DMS53 treated with DMSO at 0.1 percent for 48 hours (cell line): ENCODE measurements around the gene BCAR1.
A peak's percentile ranks its signal among the peaks of the same experiment; 100 is the strongest.
"Not testable (repeated sequence)": the region's sequence is repeated elsewhere in the genome, so short reads cannot be mapped to it uniquely, and the experiment has no call there.

Experiments
- DNase-seq: peaks from one replicate; lab custom pipeline; 2025; ENCODE audit not compliant: unreplicated experiment; lab: John Stamatoyannopoulos, UW

The BCAR1 gene

GRCh38 chr16:75271441-75272096 is 20.1 kb upstream of the BCAR1 start:
- DNase-seq = no peak

- DNase-seq = not testable (repeated sequence)
These were observed 17.9 kb upstream of the BCAR1 start for GRCh38 chr16:75269358-75269757.

- DNase-seq = peak; percentile 86
These were observed 16.3 kb upstream of the BCAR1 start for GRCh38 chr16:75267631-75268264.

GRCh38 chr16:75266738-75267630 is 15.6 kb upstream of the BCAR1 start:
- no peak for DNase-seq

- DNase-seq = peak; percentile 30
These were observed 14.7 kb upstream of the BCAR1 start for GRCh38 chr16:75265911-75266701.

GRCh38 chr16:75264999-75265910 is 13.8 kb upstream of the BCAR1 start:
- DNase-seq = no peak

GRCh38 chr16:75264457-75264998 is 13.1 kb upstream of the BCAR1 start:
- DNase-seq = peak; percentile 3

- DNase-seq = no peak
These were observed 12.6 kb upstream of the BCAR1 start for GRCh38 chr16:75263963-75264445.

GRCh38 chr16:75263291-75263962 is 12.0 kb upstream of the BCAR1 start:
- DNase-seq = no peak

GRCh38 chr16:75262800-75263127 is 11.3 kb upstream of the BCAR1 start:
- no peak for DNase-seq

- no peak for DNase-seq
These were observed 10.8 kb upstream of the BCAR1 start for GRCh38 chr16:75262104-75262799.

- no peak for DNase-seq
These were observed 10.2 kb upstream of the BCAR1 start for GRCh38 chr16:75261590-75262078.

GRCh38 chr16:75260851-75261589 is 9.6 kb upstream of the BCAR1 start:
- DNase-seq = no peak

GRCh38 chr16:75258807-75259141 is 7.3 kb upstream of the BCAR1 start:
- no peak for DNase-seq

- no peak for DNase-seq
These were observed 6.7 kb upstream of the BCAR1 start for GRCh38 chr16:75257886-75258806.

- DNase-seq = no peak
These were observed 5.4 kb upstream of the BCAR1 start for GRCh38 chr16:75256696-75257343.
